Stimulated activated CD4-positive, alpha-beta T cell treated with anti-CD3 and anti-CD28 coated beads, Interleukin-15, amount 100 ng/mL, for 48 hours (primary cell): ENCODE data around the gene MRM3.
"Not testable (repeated sequence)": the region's sequence is repeated elsewhere in the genome, so short reads cannot be mapped to it uniquely, and the experiment has no call there.

Experiments
- DNase-seq, 2 donors: peaks; one replicate each; pipeline ENCODE4 v3.0.0-alpha.2; 2020; ENCODE audit warnings: low read depth in 2 of 2

MRM3 gene, protein sequence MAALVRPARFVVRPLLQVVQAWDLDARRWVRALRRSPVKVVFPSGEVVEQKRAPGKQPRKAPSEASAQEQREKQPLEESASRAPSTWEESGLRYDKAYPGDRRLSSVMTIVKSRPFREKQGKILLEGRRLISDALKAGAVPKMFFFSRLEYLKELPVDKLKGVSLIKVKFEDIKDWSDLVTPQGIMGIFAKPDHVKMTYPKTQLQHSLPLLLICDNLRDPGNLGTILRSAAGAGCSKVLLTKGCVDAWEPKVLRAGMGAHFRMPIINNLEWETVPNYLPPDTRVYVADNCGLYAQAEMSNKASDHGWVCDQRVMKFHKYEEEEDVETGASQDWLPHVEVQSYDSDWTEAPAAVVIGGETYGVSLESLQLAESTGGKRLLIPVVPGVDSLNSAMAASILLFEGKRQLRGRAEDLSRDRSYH

DNA sequence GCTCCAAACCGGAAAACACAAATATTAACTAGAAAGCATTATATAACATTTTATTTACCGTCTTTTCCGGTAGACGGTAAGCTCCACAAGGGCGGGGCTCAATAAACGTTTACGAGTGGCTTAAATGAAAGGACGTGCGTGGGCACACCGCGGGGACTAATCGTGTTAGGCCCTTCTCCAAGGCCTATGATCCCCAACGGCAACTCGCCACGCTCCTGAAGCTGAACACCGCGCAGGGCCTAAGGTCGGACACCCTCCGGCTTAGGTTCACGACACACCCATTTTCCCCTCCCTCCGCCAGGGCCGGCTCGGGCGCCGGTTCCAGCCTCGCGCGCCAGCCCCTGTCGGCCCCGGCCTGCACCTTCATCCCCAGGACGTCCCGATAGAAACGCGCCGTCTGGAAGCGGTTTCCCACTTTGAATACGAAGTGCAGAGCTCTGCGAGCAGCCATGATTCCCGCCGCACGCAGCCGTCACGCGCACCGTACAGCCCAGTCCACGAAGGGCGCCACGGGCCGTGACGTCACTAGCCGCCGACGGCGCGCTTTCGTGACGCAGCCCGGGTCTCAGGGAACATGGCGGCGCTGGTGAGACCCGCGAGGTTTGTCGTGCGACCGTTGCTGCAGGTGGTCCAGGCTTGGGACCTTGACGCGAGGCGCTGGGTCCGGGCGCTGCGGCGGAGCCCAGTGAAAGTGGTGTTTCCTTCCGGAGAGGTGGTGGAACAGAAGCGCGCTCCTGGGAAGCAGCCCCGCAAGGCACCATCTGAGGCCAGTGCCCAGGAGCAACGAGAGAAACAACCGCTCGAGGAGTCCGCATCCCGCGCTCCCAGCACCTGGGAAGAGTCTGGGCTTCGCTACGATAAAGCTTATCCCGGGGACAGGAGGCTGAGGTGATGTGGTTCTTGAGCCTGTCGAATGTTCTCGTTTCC is at the start of gene MRM3, which contains the start of gene GLOD4:
Gene MRM3 (plus strand): TSS at position 549 of the 927 bp plus-strand sequence. CDS start 26 bp downstream, at position 575.
Gene GLOD4 (minus strand): TSS at position 476 of the 927 bp plus-strand sequence. CDS start 25 bp downstream, at position 451.
- DNase-seq = peak; percentile 84 to 90

DNA sequence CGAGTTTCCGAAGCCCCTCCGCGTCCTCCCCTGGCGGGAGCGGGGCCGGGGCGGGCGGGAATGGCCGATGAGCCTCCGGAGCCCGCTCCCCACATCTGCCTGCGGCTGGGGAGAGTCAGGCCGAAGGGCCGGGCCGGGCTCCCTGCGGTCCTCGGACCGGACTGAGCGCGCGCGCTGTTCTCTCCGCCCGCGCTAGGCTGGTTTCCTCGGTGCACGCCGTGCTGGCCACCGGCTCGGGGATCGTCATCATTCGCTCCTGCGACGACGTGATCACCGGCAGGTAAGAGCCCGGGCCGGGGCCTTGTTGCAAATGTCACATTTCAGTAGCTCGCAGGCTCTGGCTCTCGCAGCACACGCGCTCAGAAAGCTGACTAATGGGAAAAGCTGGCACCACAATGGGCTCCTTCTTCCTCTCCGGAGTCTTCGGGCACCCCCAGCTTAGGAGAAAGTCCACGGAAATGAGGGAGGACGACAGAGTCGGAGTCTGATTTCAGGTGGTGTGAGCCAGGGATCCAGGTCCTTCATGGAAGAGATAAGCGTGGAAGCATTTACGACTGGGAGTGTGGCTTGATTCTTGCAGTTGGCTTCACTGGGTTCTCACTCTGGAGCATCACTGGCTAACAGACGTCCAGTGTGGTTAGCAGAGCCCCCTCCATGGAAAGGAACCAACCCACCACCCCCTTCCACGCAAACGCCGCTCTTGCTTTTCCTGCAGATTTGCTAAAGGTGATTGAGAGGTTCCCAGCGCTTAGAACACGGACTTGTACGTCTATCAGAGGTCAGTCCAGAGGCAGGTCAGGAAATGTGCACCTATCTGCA is 49.0 kb upstream of the MRM3 start:
- peak in 1 of 2 donors; percentile 56 for DNase-seq

GRCh38 chr17:733743-734142 is 48.4 kb upstream of the MRM3 start:
- DNase-seq = no peak

DNA sequence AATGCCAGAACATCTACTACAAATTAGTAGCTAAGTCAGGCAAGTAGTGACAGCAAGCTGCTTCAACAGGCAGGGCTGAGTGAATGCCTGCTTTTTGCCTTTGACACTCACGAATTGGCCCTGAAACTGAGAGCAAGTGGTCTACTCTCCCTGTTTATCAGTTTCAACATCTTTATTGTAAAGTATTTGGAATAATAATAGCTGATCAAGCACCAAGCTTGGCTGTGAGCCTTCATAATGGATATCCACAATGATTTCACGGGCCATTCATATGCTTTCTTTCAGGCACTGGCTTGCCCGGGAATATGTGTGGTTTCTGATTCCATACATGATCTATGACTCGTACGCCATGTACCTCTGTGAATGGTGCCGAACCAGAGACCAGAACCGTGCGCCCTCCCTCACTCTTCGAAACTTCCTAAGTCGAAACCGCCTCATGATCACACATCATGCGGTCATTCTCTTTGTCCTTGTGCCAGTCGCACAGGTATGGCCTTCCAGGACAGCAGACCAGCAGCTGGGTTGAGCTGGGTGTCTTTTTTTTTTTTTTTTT is 44.5 kb upstream of the MRM3 start:
- no peak for DNase-seq

DNA sequence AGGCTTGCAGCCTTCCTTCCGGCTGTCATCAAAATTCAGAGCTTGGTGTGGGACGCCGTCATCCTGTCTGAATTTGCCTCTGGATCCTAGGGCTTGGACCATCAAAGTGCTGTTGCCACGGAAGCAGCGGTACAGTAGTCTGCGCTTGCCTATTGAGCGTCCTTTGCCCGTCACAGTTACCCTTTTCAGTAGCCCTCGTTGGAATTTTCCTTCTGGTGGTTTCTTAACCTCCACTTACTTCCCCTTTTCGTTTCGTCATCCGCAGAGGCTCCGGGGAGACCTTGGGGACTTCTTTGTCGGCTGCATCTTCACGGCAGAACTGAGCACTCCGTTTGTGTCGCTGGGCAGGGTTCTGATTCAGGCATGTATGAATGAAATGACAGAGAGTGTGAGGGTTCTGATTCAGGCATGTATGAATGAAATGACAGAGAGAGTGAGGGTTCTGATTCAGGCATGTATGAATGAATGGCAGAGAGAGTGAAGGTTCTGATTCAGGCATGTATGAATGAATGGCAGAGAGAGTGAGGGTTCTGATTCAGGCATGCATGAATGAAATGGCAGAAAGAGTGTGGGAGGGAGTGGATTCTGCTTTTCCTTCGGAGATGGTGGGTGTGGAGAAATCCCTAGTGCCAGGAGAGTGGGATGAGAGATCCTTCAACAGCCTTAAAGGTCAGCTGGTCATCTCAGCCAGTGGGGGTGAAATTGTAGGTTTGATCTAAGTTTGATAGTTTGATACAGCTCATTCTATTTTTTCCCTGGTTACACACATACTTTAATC is 41.7 kb upstream of the MRM3 start:
- DNase-seq = peak in 1 of 2 donors; percentile 39

DNA sequence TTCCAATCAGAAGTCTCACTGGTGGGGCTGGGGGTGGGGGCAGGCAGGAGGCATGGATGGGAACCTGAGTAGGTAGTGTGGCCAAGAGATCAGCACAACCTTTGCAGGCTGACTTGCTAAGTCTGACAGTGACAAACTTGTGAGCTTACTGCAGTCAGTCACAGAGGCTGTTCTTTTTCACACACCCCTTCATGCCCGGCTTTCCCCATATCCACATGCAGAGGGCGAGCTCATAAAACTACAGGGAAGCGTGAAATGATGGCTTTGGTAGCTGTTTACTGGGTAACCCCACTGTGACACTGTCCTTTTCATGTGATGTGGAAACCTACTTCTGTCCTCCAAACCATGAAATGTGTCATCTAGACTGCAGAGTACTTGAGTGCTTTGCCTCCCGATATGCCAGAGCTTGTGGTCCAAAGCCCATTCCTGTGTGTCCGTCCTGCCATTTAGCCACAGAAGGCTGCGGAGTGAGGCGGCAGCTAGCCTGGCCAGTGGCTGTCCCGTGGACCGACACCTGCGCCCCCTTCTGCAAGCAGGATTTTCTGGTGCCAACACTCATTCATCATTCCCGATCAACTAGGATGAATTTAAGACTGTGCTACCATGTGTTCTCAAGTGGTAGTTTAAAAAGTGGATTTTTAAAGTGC is 39.9 kb upstream of the MRM3 start:
- no peak for DNase-seq

- no peak for DNase-seq
Observed at GRCh38 chr17:743139-743538, 39.0 kb upstream of the MRM3 start.

DNA sequence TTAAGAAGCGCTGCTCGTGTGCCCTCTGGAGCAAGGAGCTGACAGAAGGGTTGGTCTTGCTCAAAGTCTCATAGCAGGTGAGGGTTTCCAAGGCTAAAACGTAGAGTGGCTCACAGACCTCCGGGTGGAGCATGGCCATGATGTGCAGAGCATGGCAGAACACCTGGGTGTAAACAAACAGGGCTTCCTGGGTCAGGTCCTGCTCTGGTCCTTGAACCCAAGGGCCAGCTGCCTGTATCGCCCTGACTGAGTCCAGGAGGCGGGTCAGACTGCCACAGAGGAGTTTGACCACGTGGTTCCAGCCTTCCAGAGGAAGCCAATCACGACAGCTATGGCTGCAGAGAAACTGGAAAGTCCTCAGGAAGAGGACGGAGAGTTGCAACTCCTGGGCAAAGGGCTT is 37.2 kb upstream of the MRM3 start:
- no peak for DNase-seq

- no peak for DNase-seq
Observed at GRCh38 chr17:745406-745805, 36.7 kb upstream of the MRM3 start.

GRCh38 chr17:746181-746580 is 36.0 kb upstream of the MRM3 start:
- no peak for DNase-seq

GRCh38 chr17:746783-747629 is 35.1 kb upstream of the MRM3 start:
- no peak for DNase-seq

DNA sequence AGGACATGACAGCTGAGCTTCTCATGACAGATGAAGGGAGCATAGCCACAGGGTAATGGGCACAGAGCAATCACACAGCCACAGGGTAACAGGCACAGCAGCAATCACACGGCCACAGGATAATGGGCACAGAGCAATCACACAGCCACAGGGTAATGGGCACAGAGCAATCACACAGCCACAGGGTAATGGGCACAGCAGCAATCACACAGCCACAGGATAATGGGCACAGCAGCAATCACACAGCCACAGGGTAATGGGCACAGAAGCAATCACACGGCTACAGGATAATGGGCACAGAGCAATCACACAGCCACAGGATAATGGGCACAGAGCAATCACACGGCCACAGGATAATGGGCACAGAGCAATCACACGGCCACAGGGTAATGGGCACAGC is 33.5 kb upstream of the MRM3 start:
- DNase-seq = not testable (repeated sequence)

GRCh38 chr17:749359-749758 is 32.8 kb upstream of the MRM3 start:
- DNase-seq = not testable (repeated sequence)

DNA sequence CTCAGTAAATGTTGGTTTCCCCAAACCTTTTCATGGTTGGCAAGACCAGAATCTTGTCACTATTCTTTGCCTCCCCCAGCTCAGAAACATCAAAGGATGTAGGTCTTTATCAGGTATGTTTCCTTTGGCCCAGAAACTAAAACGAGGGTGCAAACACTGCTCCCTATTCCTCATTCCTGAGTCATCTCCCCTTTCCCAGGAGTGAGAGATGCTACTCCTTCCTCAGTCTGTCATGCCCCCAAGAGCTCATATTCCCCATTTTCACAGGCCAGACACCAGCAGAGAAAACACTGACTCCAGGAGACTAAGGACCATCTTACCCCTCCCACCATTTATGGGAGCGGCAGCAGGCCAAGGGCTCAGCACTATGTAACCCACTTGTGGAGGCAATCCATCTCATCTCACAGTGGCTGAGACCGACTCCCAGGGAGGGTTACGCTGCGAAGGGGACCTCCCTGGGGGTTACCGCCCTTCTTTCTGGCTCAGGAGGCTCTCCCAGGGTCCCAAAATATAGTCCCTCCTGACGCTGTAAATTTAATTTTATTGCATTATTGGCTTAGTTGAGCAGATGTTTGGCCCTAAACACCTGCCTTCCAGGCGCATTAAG is 31.6 kb upstream of the MRM3 start:
- no peak for DNase-seq

DNA sequence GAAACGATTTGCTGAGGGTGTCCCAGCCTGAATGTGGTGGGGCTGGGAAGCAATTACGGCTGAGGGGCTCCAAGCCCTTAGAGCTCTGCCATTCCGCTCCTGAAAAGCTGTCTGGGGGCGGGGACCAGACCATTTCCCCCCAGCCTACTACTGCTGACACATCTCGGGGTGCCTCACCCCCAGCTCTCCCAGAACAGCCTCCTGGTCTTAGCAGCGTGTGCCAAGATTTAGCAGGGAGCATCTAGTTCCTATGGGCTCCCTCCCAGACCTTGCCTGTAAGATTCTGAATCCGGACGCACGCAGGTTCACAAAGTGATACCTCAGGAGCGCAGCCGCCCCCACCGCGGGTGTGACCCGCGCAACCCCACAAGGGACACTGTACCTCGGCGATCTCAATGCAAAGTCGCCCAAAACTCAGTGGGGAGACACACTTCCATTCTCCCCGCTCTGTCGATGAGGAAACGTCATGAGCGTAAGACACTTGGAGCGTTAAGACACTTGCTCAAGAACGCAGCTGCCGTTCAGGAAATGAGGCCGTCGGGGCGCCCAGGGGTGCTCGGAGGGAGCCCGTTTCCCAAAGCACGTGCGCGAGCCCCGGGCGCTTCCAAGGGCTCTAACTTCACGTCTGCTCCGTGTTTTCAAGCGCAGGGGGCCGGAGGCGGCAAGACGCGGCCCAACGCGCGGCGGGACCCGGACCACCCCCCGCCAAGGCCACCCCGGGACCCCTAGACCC is 30.7 kb upstream of the MRM3 start:
- peak in 1 of 2 donors; percentile 37 for DNase-seq

- peak; percentile 93 to 97 for DNase-seq
Observed at GRCh38 chr17:752002-752619, 30.0 kb upstream of the MRM3 start, which contains the start of gene GEMIN4. TSS of gene GEMIN4 (minus strand) at chr17:752264. CDS start at chr17:752142, 122 bp downstream.

DNA sequence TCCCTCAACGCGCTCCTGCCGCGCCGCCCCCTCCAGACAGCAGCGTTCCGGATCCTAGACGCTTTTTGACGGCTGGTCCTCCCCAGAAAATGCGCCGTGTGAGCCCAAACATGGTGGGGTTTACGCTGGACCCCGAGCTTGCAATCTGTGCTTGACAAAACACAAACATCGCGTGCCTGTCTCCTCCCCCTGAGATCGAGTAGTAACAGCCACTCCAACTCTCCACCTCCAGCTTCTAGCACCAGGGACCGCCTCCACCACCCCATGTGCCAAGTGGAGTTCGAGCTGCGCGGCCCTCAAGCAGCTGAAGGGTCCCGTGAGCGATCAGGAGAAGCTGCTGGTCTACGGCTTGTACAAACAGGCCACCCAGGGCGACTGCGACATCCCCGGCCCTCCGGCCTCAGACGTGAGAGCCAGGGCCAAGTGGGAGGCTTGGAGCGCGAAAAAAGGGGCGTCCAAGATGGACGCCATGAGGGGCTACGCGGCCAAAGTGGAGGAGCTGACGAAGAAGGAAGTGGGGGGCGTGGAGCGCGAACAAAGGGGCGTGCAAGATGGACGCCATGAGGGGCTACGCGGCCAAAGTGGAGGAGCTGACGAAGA is 29.4 kb upstream of the MRM3 start:
- no peak for DNase-seq
